HepG2 (cell line): Measurements from ENCODE around the gene NPY1R. TPM values are rescaled to one million over a fixed set of nuclear protein-coding genes. Genes with fewer than 3 reads are reported as not detected.

Experiments
- ATAC-seq: fragments of 200-7000 bp; cut with Tn5 transposase; 3 replicates; pipeline ENCODE4 v1.9.1; 2020; ENCODE audit warnings: mild to moderate bottlenecking, moderate library complexity
- BruUV-seq: library from RNA; stranded (reverse); fragments of 400-500 nt; replicated peaks from 2 replicates; lab custom pipeline; 2021; lab: Mats Ljungman, UMichigan
- CTCF ChIA-PET: fragments of 300-600 bp; formaldehyde crosslinking; extraction: SDS; loops from one replicate; lab custom pipeline; 2021; ENCODE audit warnings: low total read pairs, inconsistent platforms, low intra/inter-chr PET ratio; lab: Yijun Ruan, JAX
- POLR2A ChIA-PET: fragments of 350-600 bp; sonication (Branson Sonifier 250); formaldehyde crosslinking; loops from one replicate; lab custom pipeline; 2020; ENCODE audit warnings: antibody characterized with exemption, inconsistent platforms; lab: Yijun Ruan, JAX
- DNase-seq: peaks from one replicate; pipeline ENCODE4 v3.0.0-alpha.2; 2015; ENCODE audit warnings: low spot score
- FAIRE-seq: peaks from 3 replicates; lab custom pipeline; 2011; peaks lifted over from hg19 to GRCh38; lab: Jason Lieb, UNC
- H2AFZ ChIP-seq: one replicate; pipeline ENCODE4 v1.6.1; 2011; ENCODE audit warnings: low read length, inconsistent platforms
- H3K27ac ChIP-seq: fragments of 300-600 bp; 3 replicates; pipeline ENCODE4 v1.8.0; 2011; ENCODE audit warnings: mixed run types, mild to moderate bottlenecking, mixed read lengths, low read length, inconsistent platforms; ENCODE audit not compliant: insufficient read depth; ENCODE audit errors: extremely low read length
- H3K27me3 ChIP-seq, 2 experiments: fragments of 200-600 bp in 1 of 2; 2 replicates in 1 of 2; 3 replicates in 1 of 2; pipeline versions ENCODE4 v1.6.0 to v1.8.0; 2011; ENCODE audit warnings: low read length in 2 of 2, mild to moderate bottlenecking in 2 of 2, moderate library complexity in 2 of 2, inconsistent platforms in 1 of 2; ENCODE audit not compliant: insufficient read depth in 2 of 2, control insufficient read depth in 1 of 2
- H3K36me3 ChIP-seq, 2 experiments: fragments of 200-600 bp in 1 of 2; replicated peaks in 1 of 2; 2 replicates in 1 of 2; 3 replicates in 1 of 2; pipeline versions ENCODE4 v1.5.1 to v1.8.0; 2011; ENCODE audit warnings: low read length in 2 of 2, inconsistent platforms in 1 of 2; ENCODE audit not compliant: insufficient read depth in 2 of 2, control insufficient read depth in 1 of 2
- H3K4me1 ChIP-seq: 2 replicates; pipeline ENCODE4 v1.5.1; 2012; ENCODE audit warnings: low read length, inconsistent platforms; ENCODE audit not compliant: insufficient read depth
- H3K4me2 ChIP-seq: 2 replicates; pipeline ENCODE4 v1.6.0; 2011; ENCODE audit warnings: low read depth, low read length, inconsistent platforms
- H3K4me3 ChIP-seq, 3 experiments: fragments of 200-600 bp in 1 of 3; sonication (generic), shearing (Covaris generic) in 1 of 3; replicated peaks in 1 of 3; 2 replicates each; pipeline ENCODE4 v1.5.1; 2011 to 2016; ENCODE audit warnings: low read length in 3 of 3, inconsistent platforms in 2 of 3, low read depth in 2 of 3, mild to moderate bottlenecking in 2 of 3, control low read depth in 1 of 3, mixed read lengths in 1 of 3; ENCODE audit not compliant: insufficient read depth in 1 of 3
- H3K79me2 ChIP-seq: one replicate; pipeline ENCODE4 v1.6.1; 2011; ENCODE audit warnings: low read length, inconsistent platforms; ENCODE audit not compliant: insufficient read depth
- H3K9ac ChIP-seq: 2 replicates; pipeline ENCODE4 v1.6.0; 2011; ENCODE audit warnings: mild to moderate bottlenecking, low read depth, low read length, inconsistent platforms; ENCODE audit not compliant: insufficient read depth
- H3K9me3 ChIP-seq: 2 replicates; pipeline ENCODE4 v1.5.1; 2012; ENCODE audit warnings: mild to moderate bottlenecking, low read length
- H4K20me1 ChIP-seq: 2 replicates; pipeline ENCODE4 v1.6.0; 2011; ENCODE audit warnings: inconsistent platforms, mild to moderate bottlenecking, low read length, moderate library complexity; ENCODE audit not compliant: insufficient read depth
- ATF1 ChIP-seq: IDR thresholded peaks from 2 replicates; pipeline ENCODE4 v1.6.1; 2016; ENCODE audit warnings: mild to moderate bottlenecking, control low read depth
- CHD2 ChIP-seq: IDR thresholded peaks from 2 replicates; pipeline ENCODE4 v1.6.1; 2011; ENCODE audit warnings: low read depth, low read length, improper control_type of control experiment
- CREB1 ChIP-seq, 2 experiments: fragments of 450-650 bp in 1 of 2; IDR thresholded peaks; 2 replicates each; pipeline ENCODE4 v1.6.1; 2016 to 2017; ENCODE audit warnings: control low read depth in 1 of 2, mild to moderate bottlenecking in 1 of 2, missing compliant biosample characterization in 1 of 2, missing genetic modification characterization in 1 of 2
- CREM ChIP-seq, 2 experiments: sonication (generic) in 1 of 2; formaldehyde crosslinking in 1 of 2; IDR thresholded peaks; 2 replicates each; pipeline versions ENCODE4 v1.4.0 to v1.6.1; 2016 to 2020; ENCODE audit warnings: antibody characterized with exemption in 1 of 2, mild to moderate bottlenecking in 1 of 2, missing genetic modification reagents in 1 of 2
- JARID2 ChIP-seq: sonication (generic); formaldehyde crosslinking; IDR thresholded peaks from 2 replicates; pipeline ENCODE4 v1.8.1; 2023; ENCODE audit warnings: missing genetic modification reagents, inconsistent platforms; ENCODE audit not compliant: insufficient replicate concordance
- MZF1 ChIP-seq: sonication (generic); formaldehyde crosslinking; IDR thresholded peaks from 2 replicates; pipeline ENCODE4 v1.8.1; 2023; ENCODE audit warnings: mild to moderate bottlenecking, missing genetic modification reagents, borderline replicate concordance
- NR3C1 ChIP-seq: sonication (generic); formaldehyde crosslinking; IDR thresholded peaks from 2 replicates; pipeline ENCODE4 v1.4.0; 2020; ENCODE audit warnings: missing genetic modification reagents
- NRL ChIP-seq: sonication (generic); formaldehyde crosslinking; IDR thresholded peaks from 2 replicates; pipeline ENCODE4 v1.5.0; 2020; ENCODE audit warnings: missing genetic modification reagents, mild to moderate bottlenecking, moderate library complexity, borderline replicate concordance
- PHF20 ChIP-seq: sonication (generic); formaldehyde crosslinking; IDR thresholded peaks from 2 replicates; pipeline ENCODE4 v1.5.0; 2020; ENCODE audit warnings: mild to moderate bottlenecking, missing genetic modification reagents
- REXO4 ChIP-seq: sonication (generic); formaldehyde crosslinking; IDR thresholded peaks from 2 replicates; pipeline ENCODE4 v1.8.0; 2022; ENCODE audit warnings: missing genetic modification reagents, mild to moderate bottlenecking, borderline replicate concordance
- RXRA ChIP-seq: sonication (generic); formaldehyde crosslinking; IDR thresholded peaks from 2 replicates; pipeline ENCODE4 v1.5.1; 2020; ENCODE audit warnings: missing genetic modification reagents
- SALL2 ChIP-seq: sonication (generic); formaldehyde crosslinking; IDR thresholded peaks from 2 replicates; pipeline ENCODE4 v1.8.1; 2023; ENCODE audit warnings: mild to moderate bottlenecking, missing genetic modification reagents, inconsistent platforms
- THAP8 ChIP-seq: sonication (generic); formaldehyde crosslinking; IDR thresholded peaks from 2 replicates; pipeline ENCODE4 v1.5.1; 2020; ENCODE audit warnings: missing genetic modification reagents, mild to moderate bottlenecking, borderline replicate concordance
- ZBTB38 ChIP-seq: sonication (generic); formaldehyde crosslinking; IDR thresholded peaks from 2 replicates; pipeline ENCODE4 v1.5.1; 2020; ENCODE audit warnings: mild to moderate bottlenecking, missing genetic modification reagents
- ZKSCAN5 ChIP-seq: sonication (generic); formaldehyde crosslinking; IDR thresholded peaks from 2 replicates; pipeline ENCODE4 v1.5.1; 2020; ENCODE audit warnings: mild to moderate bottlenecking, missing genetic modification reagents
- ZNF235 ChIP-seq: sonication (generic); formaldehyde crosslinking; IDR thresholded peaks from 2 replicates; pipeline ENCODE4 v1.8.1; 2023; ENCODE audit warnings: mild to moderate bottlenecking, missing genetic modification reagents, borderline replicate concordance
- ZNF589 ChIP-seq: sonication (generic); formaldehyde crosslinking; conservative IDR thresholded peaks from 2 replicates; pipeline ENCODE4 v1.8.0; 2022; ENCODE audit warnings: mild to moderate bottlenecking, moderate library complexity, missing genetic modification reagents
- ZNF597 ChIP-seq: sonication (generic); formaldehyde crosslinking; IDR thresholded peaks from 2 replicates; pipeline ENCODE4 v1.5.0; 2020; ENCODE audit warnings: missing genetic modification reagents
- ZNF766 ChIP-seq: sonication (generic); formaldehyde crosslinking; IDR thresholded peaks from 2 replicates; pipeline ENCODE4 v1.5.0; 2020; ENCODE audit warnings: missing genetic modification reagents, borderline replicate concordance
- ZNF800 ChIP-seq: sonication (generic); formaldehyde crosslinking; IDR thresholded peaks from 2 replicates; pipeline ENCODE4 v1.4.0; 2020; ENCODE audit warnings: missing genetic modification reagents
- WGBS: methylation state at CpG from one replicate; pipeline ENCODE4 v1.1.6; 2017; ENCODE audit warnings: low lambda C conversion rate; 5-methylcytosine and 5-hydroxymethylcytosine counted together
- in situ Hi-C: cut with HindIII; loops from 2 replicates; pipeline ENCODE4 v1.10.0; 2017; ENCODE audit warnings: low pct_unique_long_range_greater_than_20kb; ENCODE audit not compliant: extremely low pct_ligation_motif_present
- intact Hi-C: fragments of 100-400 bp; cut with micrococcal nuclease; formaldehyde crosslinking; loops from one replicate; pipeline ENCODE4 v1.10.0; 2022; ENCODE audit not compliant: unreplicated experiment
- polyA plus RNA-seq, 8 experiments: library from polyadenylated mRNA; depleted of rRNA in 3 of 8; stranded (reverse) in 7 of 8; unstranded in 1 of 8; fragments of >200 nt; fragmentation: Illumina TruSeq in 4 of 8; extraction: Trizol in 4 of 8; gene quantifications; 2 replicates each; pipeline versions ENCODE4 v1.2.1 to v1.2.3, GENCODE V29; 2011 to 2016; ENCODE audit warnings: low read depth in 4 of 8, missing spikeins in 1 of 8, mixed read lengths in 1 of 8; ENCODE audit not compliant: insufficient read depth in 1 of 8
- total RNA-seq, 5 experiments: library from RNA; depleted of rRNA; stranded (reverse); fragments of >200 nt; fragmentation: Illumina TruSeq; extraction: Trizol; gene quantifications; 2 replicates each; pipeline ENCODE4 v1.2.3, GENCODE V29; 2016; ENCODE audit warnings: low read depth in 1 of 5

NPY1R gene
- total and polyA plus RNA-seq, 2 of the 13 experiments (the other 11 are each of a cell fraction or from before 2014, with no cell fraction given): not detected

- Histone ChIP-seq H3K4me2 (no peak overlapping the region), H3K9ac (no peak overlapping the region), H3K4me1 (no peaks in the 10 kb centered on the region), H3K27ac (no peak overlapping the region), H4K20me1 (no peaks in the 10 kb centered on the region), H3K36me3 (no peaks in the 10 kb centered on the region), H3K79me2 (no peaks in the 10 kb centered on the region), H3K27me3 (no peaks in the 10 kb centered on the region), H3K4me3 (no peak overlapping the region), H2AFZ (no peak overlapping the region), H3K9me3 (no peaks in the 10 kb centered on the region)
- in situ Hi-C loops: no loop called here
- ChIA-PET CTCF (no interaction called here), POLR2A (no interaction called here)
- 0% methylated on average over 3 of the region's 3 CpGs for WGBS
- FAIRE-seq (no peak), ATAC-seq (no peak), DNase-seq (no peak)
- intact Hi-C loops: no loop called here
- no peak for TF ChIP-seq CREB1 (IDR thresholded peaks at IDR 0.05)
- TF ChIP-seq CREB1 (CRISPR knock-in tag; IDR thresholded peaks at IDR 0.05): no peak
- no peak for TF ChIP-seq CHD2
- TF ChIP-seq ZNF235: no peak
- no peak for TF ChIP-seq SALL2 (CRISPR knock-in tag)
- TF ChIP-seq REXO4: no peak
- no peak for TF ChIP-seq ZNF597
- TF ChIP-seq PHF20 (CRISPR knock-in tag): no peak
- TF ChIP-seq ZBTB38 (CRISPR knock-in tag): no peak
- no peak for TF ChIP-seq NR3C1 (CRISPR knock-in tag)
- TF ChIP-seq ZNF800 (CRISPR knock-in tag): no peak
- TF ChIP-seq ATF1 (CRISPR knock-in tag): no peak
- TF ChIP-seq ZNF589 (CRISPR knock-in tag): no peak
- TF ChIP-seq THAP8 (CRISPR knock-in tag): no peak
- no peak for TF ChIP-seq CREM (IDR thresholded peaks at IDR 0.05)
- TF ChIP-seq CREM (CRISPR knock-in tag; IDR thresholded peaks at IDR 0.05): no peak
- no peak for TF ChIP-seq MZF1 (CRISPR knock-in tag)
- no peak for TF ChIP-seq JARID2 (CRISPR knock-in tag)
- TF ChIP-seq RXRA (CRISPR knock-in tag): no peak
- TF ChIP-seq NRL (CRISPR knock-in tag): no peak
- TF ChIP-seq ZNF766 (CRISPR knock-in tag): no peak
- no peak for TF ChIP-seq ZKSCAN5 (CRISPR knock-in tag)
- no TSS peak for BruUV-seq
These were observed 3.0 kb upstream of the NPY1R start for GRCh38 chr4:163335384-163335783.
